Measurements from ENCODE around the gene MND1.
A peak's percentile ranks its signal among the peaks of the same experiment; 100 is the strongest.

Gene MND1

GRCh38 chr4:153347117-153347516 is 2.6 kb downstream of the MND1 start:
- no peak for DNase-seq

GRCh38 chr4:153348006-153348405 is 3.5 kb downstream of the MND1 start:
- DNase-seq, result no peak

DNA sequence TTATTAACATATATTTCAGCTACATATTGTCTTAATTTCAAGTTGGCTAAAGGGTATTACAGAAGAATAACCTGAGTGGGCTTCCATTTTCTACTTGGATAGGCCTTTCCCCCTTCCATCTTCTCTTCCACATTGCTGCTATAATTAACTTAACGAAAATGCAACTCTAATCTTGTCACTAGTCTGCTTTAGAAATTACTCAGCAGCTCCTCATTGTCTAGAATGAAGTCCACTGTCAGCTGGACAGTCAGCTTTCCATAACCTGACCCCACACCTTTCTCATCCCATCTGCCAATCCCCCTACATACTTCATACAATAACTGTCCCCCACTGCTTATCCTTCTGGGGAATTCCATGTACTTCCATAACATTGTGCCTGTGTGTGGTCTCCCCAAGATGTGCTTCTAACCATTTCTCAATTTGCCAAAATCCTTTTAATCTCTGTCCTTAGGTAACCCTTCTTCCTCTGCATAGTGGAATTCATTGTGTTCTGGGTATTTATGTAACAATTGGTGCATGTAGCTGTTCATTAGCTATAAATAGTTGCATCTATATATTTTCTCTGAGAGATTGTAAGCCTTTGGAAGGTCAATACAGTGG is 4.8 kb downstream of the MND1 start:
- DNase-seq, result no peak

- DNase-seq, result no peak
These were observed 17.7 kb downstream of the MND1 start for GRCh38 chr4:153362184-153362583.

DNA sequence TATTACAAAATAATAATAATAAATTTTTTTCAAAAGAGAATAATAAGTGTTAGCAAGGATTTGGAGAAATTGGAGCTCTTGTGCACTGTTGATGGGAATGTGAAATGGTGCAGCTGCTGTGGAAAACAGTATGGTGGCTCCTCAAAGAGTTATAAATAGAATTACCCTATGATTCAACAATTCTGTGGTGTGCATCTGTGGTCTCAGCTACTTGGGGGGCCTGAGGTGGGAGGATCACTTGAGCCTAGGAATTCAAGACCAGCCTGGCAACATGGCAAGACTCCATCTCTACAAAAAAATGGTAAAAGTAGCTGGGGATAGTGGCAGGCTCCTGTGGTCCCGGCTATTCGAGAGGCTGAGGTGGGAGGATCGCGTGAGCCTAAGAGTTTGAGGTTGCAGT is 19.6 kb downstream of the MND1 start:
- DNase-seq, result no peak

- peak; percentile 69 to 80 for DNase-seq
These were observed 20.5 kb downstream of the MND1 start for GRCh38 chr4:153365003-153365402.

DNA sequence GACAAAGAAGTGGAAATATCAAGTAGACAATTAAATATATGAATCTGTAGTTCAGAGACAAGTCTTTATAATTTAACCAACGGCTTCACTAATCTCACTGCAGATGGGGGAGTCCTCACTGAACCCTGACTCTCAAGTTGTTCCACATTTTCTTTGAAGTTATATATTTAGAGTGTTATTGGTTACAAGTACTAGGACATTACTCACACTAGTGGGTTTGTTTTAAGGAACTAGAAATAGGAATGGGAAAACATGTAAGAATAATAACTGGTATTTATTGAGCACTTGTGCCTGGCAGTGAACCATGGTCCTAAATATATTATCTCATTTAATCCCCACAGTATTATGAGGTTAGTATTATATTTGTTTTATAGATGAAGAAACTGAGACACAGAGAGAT is 22.0 kb downstream of the MND1 start:
- peak; percentile 18 to 49 for DNase-seq

- no peak for DNase-seq
These were observed 22.6 kb downstream of the MND1 start for GRCh38 chr4:153367092-153367491.

GRCh38 chr4:153369021-153369420 is 24.5 kb downstream of the MND1 start:
- no peak for DNase-seq

GRCh38 chr4:153371701-153372234 is 27.3 kb downstream of the MND1 start:
- no peak for DNase-seq

- DNase-seq, result no peak
These were observed 28.6 kb downstream of the MND1 start for GRCh38 chr4:153372967-153373562.

DNA sequence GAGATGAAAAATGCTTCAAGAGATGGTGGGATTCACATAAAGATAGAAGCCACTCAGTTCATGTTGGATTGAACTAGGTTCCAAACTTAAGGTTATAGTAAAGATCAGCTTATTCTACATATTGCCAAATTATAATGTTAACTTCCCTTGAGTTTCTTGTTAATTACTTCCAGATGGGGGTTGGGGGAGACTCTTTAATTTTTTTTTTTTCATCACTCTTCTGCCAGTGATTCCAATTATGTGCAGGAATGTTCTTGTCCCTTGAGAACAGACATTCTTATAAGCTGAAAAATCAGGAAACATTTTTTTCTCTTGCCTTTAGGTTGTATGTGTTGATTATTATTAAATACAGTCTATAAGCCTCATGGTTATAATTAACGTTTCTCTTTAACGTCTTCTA is 30.0 kb downstream of the MND1 start:
- no peak for DNase-seq

GRCh38 chr4:153375303-153375702 is 30.8 kb downstream of the MND1 start:
- DNase-seq, result no peak

GRCh38 chr4:153383131-153383530 is 38.6 kb downstream of the MND1 start:
- no peak for DNase-seq

DNA sequence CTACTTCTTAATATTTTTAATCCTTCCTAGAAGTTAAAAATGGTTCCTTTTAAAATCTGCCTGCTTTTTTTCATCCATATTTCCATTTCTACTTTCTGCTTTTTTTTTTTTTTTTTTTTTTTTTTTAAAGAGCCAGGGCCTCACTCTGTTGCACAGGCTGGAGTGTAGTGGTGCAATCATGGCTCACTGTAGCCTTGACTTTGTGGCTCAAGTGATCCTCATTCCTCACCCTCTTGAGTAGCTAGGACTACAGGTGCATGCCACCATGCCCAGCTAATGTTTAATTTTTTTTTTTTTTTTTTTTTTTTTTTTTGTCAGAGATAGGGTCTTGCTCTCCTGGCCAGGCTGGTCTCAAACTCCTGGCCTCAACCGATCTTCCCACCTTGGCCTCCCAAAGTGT is 39.7 kb downstream of the MND1 start:
- no peak for DNase-seq

GRCh38 chr4:153385784-153386183 is 41.3 kb downstream of the MND1 start:
- no peak for DNase-seq

DNA sequence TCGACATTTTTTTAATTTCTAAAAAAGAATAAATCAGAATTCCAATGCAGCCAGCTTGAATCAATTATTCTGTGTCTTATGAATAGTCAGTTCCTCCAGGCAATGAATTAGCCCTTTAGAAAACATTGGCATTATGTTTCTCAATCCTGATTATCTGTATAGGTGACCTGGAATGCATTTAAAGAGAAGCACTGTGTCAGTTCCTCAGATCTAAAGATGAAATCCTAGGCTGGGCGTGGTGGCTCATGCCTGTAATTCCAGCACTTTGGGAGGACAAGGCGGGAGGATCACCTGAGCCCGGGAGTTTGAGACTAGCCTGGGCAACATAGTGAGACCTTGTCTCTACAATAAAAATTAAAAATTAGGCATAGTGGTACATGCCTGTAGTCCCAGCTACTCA is 43.5 kb downstream of the MND1 start:
- DNase-seq, result no peak

- DNase-seq, result no peak
These were observed 48.9 kb downstream of the MND1 start for GRCh38 chr4:153393397-153393796.

DNA sequence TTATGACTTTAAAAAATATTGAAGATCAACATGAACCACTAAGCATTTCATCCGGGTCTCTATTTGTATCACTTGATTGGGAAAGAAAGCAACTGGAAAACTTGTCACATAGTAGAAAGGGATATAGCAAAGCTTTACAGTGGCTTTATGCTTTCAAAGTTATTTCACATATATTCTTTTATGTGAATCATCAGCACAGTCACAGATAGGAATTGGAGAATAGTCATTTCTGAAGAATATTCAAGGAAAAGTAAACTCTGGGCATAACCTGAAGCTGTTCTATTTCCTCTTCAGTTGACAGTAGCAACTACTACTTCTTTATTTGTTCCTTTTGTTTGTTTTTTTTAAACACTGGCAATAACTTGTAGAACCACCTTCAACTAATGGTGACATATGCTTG is 50.5 kb downstream of the MND1 start:
- no peak for DNase-seq

GRCh38 chr4:153398713-153399112 is 54.2 kb downstream of the MND1 start:
- no peak for DNase-seq

GRCh38 chr4:153399358-153399757 is 54.9 kb downstream of the MND1 start:
- DNase-seq, result no peak

DNA sequence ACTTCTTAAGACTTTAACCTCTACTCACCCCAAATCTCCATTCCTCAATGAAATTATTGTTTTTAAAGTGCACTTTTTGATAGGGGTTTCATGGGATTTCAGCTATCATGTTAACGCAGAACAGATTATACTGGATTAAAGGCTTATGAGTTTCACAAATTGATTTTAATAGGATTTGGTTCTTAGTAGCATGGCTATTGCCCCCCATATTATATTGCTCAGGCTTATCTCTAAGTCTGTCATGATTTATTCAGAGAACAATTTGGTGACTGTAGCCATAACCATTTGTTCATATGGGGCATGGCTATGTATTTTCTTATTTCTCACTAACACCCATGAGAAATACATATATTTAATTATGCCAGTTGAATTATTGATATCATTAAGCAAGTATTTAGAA is 57.0 kb downstream of the MND1 start:
- DNase-seq, result no peak

DNA sequence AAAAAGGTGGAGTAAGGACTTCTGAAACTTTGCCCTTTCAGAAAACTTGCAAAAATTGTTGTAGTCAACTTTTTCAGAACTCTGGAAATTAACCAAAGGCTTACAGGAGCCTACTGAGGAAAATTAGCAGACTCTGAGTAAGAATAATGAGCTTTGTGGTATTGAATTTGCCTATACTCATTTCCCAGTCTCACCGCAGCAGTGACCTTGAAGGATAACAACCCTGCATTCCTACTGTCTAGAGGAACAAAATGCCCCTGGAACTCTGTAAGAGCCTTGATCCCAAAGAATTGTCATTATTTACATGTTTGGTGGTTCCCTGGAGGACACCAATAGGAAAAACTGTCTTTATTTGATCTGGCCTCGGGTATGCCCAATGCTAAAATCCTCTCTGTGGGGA is 57.9 kb downstream of the MND1 start:
- no peak for DNase-seq

DNA sequence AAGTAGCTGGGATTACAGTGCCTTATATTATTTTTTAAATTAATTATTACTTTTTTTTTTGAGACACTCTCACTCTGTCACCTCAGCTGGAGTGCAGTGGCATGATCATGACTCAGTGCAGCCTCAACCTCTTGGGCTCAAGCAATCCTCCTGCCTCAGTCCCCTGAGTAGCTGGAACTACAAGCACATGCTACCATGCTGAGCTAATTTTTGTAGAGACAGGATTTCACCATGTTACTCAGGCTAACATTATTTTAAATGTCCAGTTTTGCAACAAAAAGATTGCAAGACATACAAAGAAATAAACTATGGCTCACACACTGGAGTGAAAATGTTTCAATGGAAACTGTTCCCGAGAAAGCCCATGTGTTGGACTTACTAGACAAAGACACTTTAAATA is 59.2 kb downstream of the MND1 start:
- peak in 1 of 2 donors; percentile 49 for DNase-seq

GRCh38 chr4:153407906-153408305 is 63.4 kb downstream of the MND1 start:
- DNase-seq, result no peak
